BE2C (cell line): ENCODE data around the gene KRTAP10-11.

Source experiments
- DNase-seq: peaks from one replicate; pipeline ENCODE4 v3.0.0-alpha.2; 2020
- H3K27me3 ChIP-seq: fragments of 250-450 bp; sonication (Bioruptor Pico); 2 replicates; pipeline ENCODE4 v1.5.1; 2020; ENCODE audit warnings: mild to moderate bottlenecking
- H3K36me3 ChIP-seq: fragments of 250-450 bp; sonication (Bioruptor Pico); 2 replicates; pipeline ENCODE4 v1.5.1; 2020; ENCODE audit warnings: mild to moderate bottlenecking
- H3K4me1 ChIP-seq: fragments of 250-450 bp; sonication (Bioruptor Pico); 2 replicates; pipeline ENCODE4 v1.5.1; 2020
- H3K4me3 ChIP-seq: 2 replicates; pipeline ENCODE4 v1.5.1; 2011; ENCODE audit warnings: low read depth, low read length
- H3K9me3 ChIP-seq: fragments of 250-450 bp; sonication (Bioruptor Pico); 2 replicates; pipeline ENCODE4 v1.5.1; 2020
- TF ChIP-seq, protein P1 (sequence below): IDR thresholded peaks from 2 replicates; pipeline ENCODE4 v1.5.1; 2012; ENCODE audit warnings: mild to moderate bottlenecking, low read depth, low read length

Gene KRTAP10-11

DNA sequence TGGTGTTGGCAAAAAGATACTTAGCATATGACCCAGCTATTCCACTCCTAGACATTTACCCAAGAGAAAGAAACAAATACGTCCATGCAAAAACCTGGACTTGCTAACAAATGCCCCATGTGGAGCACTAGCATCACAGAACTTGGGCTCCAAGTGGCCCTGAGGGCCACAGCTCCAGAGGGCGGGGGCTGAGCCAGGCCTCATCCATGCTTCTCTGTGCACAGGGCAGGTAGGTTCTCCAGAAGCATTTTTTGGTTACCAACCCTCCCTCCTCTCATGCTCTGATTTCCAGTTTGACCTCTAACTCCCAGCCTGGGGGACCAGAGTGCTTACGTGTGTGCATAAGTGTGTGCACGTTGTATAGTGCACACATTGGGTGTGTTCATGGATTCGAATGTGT lies 18.5 kb downstream of the KRTAP10-11 start:
- Histone ChIP-seq H3K9me3 (no peaks in the 10 kb centered on the region), H3K4me3 (no peak overlapping the region), H3K27me3 (peaks cover 4% of the 10 kb centered on the region; the same call in 1 of the 2 replicates), H3K36me3 (no peaks in the 10 kb centered on the region), H3K4me1 (no peaks in the 10 kb centered on the region)
- DNase-seq = no peak
- TF ChIP-seq, protein P1, sequence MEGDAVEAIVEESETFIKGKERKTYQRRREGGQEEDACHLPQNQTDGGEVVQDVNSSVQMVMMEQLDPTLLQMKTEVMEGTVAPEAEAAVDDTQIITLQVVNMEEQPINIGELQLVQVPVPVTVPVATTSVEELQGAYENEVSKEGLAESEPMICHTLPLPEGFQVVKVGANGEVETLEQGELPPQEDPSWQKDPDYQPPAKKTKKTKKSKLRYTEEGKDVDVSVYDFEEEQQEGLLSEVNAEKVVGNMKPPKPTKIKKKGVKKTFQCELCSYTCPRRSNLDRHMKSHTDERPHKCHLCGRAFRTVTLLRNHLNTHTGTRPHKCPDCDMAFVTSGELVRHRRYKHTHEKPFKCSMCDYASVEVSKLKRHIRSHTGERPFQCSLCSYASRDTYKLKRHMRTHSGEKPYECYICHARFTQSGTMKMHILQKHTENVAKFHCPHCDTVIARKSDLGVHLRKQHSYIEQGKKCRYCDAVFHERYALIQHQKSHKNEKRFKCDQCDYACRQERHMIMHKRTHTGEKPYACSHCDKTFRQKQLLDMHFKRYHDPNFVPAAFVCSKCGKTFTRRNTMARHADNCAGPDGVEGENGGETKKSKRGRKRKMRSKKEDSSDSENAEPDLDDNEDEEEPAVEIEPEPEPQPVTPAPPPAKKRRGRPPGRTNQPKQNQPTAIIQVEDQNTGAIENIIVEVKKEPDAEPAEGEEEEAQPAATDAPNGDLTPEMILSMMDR = no peak

DNA sequence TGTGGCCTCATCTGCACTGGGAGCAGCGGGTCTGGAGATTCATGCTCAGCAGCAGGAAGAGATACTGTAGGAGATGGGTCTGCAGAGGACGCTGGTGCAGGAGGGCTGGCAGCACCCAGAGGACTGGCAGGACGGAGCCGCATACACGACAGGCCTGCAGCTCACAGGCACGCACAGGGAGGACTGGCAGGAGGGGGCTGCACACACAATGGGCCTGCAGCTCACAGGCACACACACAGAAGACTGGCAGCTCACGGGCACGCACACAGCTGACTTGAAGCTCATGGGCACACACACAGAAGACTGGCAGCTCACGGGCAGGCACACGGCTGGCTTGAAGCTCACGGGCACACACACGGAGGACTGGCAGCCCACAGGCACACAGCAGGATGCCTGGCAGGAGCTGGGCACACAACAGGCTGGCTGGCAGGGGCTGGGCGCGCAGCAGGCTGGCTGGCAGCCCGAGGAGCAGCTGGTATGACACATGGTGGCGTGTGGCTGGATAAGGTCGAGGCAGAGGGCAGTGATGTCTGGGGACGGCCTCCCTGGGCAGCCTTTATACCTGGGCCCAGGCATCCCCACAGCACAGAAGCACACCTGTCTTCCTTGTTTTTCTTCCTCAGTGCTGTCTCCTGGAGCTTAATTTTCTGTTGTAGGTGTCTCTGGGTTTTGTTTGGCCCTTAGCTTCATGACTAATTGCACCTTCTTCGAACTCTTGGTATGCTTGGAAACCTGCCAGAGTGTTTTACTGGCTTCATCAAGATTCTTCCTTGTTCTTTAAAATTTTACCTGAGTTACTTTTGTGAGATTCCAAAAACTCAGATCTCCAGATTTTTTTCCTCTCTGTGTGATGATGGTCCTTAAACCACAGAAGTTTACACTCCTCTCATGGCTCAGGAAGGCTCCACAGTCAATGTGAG lies 20.4 kb downstream of the KRTAP10-11 start, which contains the start of gene KRTAP12-2:
TSS of gene KRTAP12-2 (minus strand) at position 527 of the 920 bp plus-strand sequence. CDS start at position 486, 41 bp downstream.
- Histone ChIP-seq H3K27me3 (peaks cover 1% of the 10 kb centered on the region; the same call in 1 of the 2 replicates), H3K36me3 (no peaks in the 10 kb centered on the region), H3K4me1 (no peaks in the 10 kb centered on the region), H3K9me3 (no peaks in the 10 kb centered on the region), H3K4me3 (no peak within 1 kb of the TSS)
- TF ChIP-seq, protein P1 = no peak
- DNase-seq = no peak

DNA sequence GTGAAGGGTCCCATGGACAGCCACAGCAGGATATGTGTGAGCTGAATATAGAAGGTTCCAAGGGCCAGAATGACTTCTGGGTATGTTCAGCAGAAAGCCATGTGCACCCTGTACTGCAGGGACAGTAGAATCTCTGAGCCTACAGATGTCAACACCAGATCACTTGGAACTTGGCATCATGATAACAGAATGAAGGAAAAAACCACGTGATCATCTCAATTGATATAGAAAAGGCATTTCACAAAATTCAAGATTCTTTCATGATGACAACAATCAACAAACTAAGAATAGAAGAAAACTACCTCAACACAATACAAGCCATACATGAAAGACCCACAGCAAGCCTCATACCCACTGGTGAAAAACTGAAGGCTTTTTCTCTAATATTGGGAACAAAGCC lies 21.4 kb downstream of the KRTAP10-11 start:
- Histone ChIP-seq H3K4me3 (no peak overlapping the region), H3K36me3 (no peaks in the 10 kb centered on the region), H3K9me3 (no peaks in the 10 kb centered on the region), H3K27me3 (no peaks in the 10 kb centered on the region), H3K4me1 (no peaks in the 10 kb centered on the region)
- TF ChIP-seq, protein P1 = no peak
- no peak for DNase-seq

DNA sequence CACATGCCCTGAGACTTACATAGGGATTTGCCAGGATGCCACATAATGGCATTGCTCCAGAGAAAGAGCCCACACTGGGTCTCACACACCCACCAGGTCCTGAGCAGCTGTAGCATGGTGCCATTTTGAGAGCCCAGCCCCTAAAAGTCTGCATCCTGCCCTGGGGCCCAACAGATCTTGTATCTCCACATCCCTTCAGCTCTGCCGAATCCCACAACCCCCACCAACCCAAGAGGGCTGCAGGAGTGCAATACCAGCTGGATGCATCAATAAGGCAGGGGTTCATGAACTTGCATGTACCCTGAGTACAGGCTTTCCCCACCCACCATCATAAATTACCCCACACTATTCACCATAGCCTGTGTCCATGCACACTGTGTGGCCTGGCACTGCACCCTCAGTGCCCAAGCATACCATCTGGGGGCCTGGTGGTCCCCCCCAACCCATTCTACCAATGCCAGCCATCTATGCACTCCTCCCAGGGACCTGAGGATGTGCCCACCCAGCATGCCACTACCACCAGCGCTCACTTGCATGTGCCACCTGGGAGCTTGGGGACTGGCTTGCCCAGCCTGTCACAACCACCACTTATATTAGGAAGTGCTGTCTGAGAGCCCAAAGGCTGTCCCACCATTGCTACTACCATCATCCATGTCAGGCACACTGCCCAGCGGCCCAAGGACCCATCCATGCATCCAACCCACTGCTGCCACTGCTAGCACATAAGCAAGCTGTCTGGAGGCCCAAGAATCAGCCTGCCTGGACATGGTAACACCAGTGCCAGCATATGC lies 24.6 kb downstream of the KRTAP10-11 start:
- Histone ChIP-seq H3K36me3 (no peaks in the 10 kb centered on the region), H3K4me1 (no peaks in the 10 kb centered on the region), H3K27me3 (peaks cover 2% of the 10 kb centered on the region), H3K9me3 (no peaks in the 10 kb centered on the region), H3K4me3 (no peak overlapping the region)
- TF ChIP-seq, protein P1 = no peak
- no peak for DNase-seq

DNA sequence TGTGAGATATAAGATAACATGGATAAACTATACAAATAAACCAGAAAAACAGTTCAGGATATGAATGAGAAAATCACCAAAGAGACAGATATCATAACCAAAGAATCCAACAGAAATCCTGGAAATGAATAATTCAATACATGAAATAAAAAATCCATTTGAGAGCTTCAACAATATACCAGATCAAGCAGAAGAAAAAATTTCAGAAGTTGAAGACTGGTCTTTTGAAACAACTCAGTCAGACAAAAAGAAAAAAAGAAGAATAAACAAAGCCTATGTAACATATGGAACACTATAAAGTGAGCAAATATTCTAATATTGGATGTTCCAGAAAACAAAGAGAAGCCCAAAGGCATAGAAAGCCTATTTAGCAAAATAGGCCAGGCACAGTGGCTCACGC lies 25.7 kb downstream of the KRTAP10-11 start:
- H3K9me3 ChIP-seq = no peaks in the 10 kb centered on the region
- no peaks in the 10 kb centered on the region for H3K36me3 ChIP-seq
- TF ChIP-seq, protein P1 = no peak
- no peaks in the 10 kb centered on the region for H3K4me1 ChIP-seq
- DNase-seq = no peak
- H3K27me3 ChIP-seq = peaks cover 12% of the 10 kb centered on the region
- no peak overlapping the region for H3K4me3 ChIP-seq

DNA sequence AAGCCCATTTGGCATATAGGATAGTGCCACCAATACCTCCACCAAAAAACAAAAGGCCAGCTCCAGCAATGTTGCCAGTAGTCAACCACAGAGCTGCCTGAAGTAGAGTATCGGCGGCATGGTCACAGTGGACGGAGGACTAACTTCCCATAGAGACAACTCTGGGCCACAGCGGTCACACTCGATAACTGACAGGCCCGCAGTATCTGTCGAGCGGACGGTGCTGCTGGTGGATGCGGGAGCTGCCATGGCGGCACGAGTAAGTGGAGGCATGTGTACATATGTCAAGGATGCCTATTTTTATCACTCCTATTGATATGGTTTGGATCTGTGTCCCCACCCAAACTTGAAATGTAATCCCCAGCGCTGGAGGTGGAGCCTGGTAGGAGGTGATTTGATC lies 31.7 kb downstream of the KRTAP10-11 start:
- Histone ChIP-seq H3K4me1 (no peaks in the 10 kb centered on the region), H3K9me3 (no peaks in the 10 kb centered on the region), H3K27me3 (peaks cover 45% of the 10 kb centered on the region), H3K36me3 (no peaks in the 10 kb centered on the region), H3K4me3 (no peak overlapping the region)
- TF ChIP-seq, protein P1 = no peak
- no peak for DNase-seq
